Stromal cell of bone marrow (primary cell): ENCODE data around the gene IL3RA.

Experiments
- DNase-seq: peaks from one replicate; pipeline ENCODE4 v3.0.0-alpha.2; 2012; ENCODE audit warnings: low read depth

The IL3RA gene

DNA sequence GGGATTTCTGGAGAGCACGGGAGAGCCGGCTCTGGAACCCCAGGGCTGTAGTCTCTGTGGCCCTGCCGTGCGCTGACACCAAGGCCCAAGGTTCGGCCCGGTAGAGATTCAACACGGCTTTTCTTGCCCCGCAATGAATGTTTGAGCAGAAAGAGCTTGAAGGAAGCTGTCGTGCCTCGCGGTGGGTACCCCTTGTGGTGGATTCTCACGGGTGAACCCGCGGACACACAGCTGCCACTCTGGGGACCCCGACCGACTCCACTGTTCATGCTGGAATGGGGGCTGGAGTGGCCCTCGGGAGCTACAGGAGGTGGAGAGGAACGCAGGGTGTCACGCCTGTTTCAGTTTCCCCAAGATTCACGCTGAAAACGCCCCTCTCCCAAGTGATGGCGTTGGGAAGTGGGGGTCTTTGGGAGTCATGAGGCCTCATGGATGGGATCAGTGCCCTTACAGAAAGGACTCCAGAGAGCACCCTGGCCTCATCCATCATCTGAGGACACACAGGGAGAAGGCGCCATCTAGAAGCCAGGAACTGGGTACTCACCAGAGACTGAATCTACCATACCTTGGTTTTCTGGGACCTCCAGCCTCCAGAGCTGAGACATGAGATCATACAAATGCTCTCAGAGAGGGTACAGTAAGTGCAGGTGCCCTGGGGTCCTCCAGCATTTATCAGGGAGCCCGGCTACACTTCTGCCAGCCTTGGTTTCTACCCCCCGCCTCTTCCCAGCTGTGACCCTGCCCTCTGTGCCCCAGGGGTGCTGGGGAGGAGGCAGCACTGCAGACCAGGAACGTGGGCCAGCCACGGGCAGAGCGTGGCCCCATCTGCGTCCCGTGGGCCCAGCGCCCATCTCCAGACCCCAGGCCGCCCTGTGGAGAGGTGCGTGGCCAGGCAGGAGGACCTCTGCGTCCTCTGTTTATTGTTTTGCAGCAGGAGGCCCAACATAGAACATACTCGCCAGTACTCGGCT lies 49.0 kb downstream of the IL3RA start:
- DNase-seq = no peak

DNA sequence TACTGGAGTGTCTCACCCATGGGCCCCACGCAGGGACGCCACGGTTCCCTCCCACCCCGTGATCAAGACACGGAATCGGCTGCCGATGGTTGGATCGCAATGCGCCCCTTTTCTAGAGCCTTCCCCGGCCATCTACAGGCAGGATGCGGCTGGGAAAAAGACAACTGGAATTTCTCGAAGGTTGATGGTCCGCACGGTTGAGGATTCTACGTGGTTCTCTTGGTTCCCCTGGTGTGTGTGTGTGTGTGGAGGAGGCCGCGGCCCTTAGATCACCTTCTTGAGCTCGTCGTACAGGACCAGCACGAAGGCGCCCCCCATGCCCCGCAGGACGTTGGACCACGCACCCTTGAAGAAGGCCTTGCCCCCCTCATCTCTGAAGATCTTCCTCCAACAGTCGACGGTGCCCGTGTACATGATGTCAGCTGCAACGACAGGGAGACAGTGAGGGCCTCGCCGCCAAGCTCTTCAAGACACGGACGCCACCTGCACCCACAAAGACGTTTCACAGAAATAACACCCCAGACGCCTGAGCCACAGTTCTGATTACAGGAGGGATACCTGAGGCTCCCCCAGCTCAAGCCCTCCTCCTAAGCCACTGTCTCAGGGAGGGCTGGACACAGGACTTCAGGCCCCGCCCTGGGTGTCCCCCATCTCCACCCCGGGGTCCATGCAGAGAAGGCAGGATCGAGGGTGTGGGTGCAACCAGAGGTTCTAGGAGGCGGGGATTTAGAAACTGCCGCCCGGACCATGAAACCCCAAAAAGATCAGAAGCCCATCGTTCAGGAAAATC lies 49.9 kb downstream of the IL3RA start:
- DNase-seq = no peak

DNA sequence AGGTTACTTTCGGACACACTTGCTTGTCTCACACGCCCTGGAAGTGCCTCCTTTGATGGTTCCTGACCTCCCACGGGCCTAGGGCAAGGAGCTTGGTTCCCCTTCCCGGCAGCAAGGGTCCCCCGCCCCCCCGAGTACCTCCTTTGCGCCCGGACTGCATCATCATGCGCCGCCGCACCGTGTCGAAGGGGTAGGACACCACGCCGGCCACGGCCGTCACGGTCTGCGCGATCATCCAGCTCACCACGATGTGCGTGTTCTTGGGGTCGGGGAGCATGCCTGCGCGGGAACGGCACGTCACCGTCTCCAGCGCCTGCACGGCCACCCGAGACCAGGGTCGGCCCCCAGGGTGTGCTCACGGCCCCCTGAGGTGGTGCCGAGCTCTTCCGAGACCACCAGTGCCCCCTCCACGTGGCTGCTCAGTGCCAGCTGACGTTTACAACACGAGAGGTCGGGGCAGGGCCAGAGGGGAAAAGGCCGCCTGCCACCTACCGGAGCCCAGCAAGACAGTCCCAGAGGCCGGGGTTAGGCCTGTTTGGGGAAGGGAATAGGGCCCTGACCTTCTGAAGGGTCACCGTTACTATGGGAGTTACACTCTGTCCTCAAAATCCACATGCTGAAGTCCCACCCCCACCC lies 50.7 kb downstream of the IL3RA start:
- no peak for DNase-seq

DNA sequence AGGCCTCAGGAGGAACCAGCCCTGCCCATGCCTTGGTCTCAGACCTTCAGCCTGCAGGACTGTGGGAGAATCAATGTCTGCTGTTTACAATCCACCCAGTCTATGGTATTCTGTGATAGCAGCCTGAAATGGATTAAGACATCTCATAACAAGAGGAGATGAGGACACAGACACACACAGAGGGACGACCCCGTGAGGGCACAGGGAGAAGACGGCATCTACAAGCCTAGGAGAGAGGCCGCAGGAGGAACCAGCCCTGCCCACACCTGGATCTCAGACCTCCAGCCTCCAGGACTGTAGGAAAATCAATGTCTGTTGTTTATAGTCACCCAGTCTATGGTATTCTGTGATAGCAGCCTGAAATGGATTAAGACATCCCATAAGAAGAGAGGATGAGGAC lies 52.1 kb downstream of the IL3RA start:
- no peak for DNase-seq

DNA sequence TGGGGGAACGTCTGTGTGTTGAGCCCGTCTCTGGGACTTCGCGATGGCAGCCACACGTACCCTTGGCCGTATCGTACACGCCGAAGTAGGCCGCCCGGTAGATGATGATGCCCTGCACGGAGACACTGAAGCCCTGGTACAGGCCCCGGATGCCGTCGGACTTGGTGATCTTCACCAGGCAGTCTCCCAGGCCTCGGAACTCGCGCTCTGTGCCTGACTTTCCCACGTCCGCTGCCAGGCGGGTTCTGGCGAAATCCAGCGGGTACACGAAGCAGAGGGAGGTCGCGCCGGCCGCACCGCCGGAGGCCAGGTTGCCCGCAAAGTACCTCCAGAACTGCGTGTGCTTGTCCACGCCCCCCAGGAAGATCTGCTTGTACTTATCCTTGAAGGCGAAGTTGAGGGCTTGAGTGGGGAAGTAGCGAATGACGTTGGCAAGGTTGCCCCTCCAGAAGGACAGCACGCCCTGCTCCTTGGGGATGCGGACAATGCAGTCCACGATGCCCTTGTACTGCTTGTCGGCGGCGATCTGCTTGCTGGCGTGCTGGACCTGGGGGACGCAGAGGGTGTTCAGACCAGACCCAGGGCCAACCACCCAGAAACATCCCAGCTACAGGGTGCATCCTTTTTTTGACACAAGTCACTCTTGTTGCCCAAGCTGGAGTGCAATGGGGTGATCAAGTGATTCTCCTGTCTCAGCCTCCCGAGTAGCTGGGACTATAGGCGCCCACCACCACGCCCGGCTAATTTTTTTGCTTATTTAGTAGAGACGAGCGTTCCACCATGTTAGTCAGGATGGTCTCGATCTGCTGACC lies 52.8 kb downstream of the IL3RA start:
- DNase-seq = no peak

DNA sequence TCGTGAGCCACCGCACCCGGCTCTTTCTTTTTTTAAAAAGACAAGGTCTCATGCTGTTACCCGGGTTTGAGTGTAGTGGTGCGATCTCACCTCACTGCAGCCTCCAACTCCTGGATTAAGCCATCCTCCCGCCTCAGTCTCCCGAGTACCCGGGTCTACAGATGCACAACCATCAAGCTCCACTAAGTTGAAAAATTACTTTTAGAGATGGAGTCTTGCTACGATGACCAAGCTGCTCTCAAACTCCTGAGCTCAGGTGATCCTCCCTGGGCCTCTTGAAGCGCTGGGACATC lies 53.4 kb downstream of the IL3RA start:
- no peak for DNase-seq

DNA sequence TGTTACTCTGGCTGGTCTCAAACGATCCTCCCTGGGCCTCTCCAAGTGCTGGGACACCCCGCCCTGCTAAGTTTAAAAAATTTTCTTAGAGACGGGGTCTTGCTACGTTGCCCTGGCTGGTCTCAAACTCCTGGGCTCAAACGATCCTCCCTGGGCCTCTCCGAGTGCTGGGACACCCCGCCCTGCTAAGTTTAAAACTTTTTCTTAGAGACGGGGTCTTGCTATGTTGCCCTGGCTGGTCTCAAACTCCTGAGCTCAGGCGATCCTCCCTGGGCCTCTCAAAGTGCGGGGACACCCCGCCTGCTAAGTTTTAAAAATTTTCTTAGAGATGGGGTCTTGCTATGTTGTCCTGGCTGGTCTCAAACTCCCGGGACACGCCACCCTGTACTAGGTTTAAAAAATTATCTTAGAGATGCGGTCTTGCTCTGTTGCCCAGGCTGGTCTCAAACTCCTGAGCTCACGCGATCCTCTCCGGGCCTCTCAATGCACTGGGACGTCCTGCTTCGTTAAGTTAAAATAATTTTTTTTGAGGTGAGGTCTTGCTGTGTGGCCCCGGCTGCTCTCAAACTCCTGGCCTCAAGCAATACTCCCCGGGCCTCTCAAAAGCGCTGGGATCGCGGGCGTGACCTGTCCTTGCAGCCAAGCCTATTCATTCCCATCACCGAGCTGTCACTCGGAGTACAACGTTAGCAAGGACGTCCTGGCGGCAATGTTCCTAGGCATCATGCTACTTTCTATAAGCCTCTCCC lies 54.2 kb downstream of the IL3RA start:
- DNase-seq = no peak

DNA sequence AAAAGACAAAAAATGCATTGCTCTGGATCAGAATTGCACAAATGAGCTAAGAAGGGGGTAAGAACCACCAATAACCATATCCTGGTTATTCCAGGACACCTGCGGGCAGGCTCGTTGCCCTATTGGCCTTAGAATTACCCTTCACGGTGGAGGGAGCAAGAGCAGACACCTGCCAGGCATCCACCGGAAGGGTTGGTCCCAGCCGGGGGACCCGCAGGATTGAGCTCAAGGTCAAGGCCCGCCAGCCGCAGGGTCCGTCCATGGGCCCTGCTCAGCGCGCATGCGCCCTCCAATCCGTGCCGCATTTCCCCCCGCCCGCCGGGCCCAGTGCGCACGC lies 54.8 kb downstream of the IL3RA start:
- no peak for DNase-seq

DNA sequence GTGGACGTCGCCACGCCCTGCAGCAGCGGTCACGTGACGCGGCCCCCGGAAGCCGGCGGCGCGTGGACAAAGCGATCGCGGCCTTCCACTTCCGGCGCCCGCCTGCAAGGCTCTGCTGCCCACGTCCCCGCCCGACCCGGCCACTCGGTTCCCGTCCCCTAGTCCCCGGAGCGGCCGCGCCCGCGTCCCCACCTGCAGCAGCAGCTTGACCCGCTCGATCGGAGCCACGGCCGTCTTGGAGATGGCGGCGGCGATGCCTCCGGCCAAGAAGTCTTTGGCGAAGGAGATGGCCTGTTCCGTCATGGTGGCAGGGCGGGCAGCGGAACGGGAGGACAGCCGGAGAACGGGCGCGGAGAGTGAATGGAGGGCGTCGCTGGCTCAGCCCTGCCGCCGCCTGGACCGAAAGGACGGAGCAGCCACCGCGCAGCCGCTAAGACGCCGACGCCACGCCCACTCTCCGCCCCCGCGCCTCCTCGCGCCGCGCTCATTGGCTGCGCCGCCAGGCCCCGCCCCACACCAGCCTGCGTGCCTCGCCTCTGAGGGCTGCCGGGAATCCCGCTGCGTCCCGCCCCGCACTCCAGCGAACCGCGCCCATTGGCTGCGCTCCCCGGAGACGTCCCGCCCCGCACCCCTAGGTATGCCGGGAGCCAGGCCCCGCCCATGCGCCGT lies 55.3 kb downstream of the IL3RA start, which contains the start of gene SLC25A6:
TSS of gene SLC25A6 (minus strand) at position 407 of the 669 bp plus-strand sequence. CDS start at position 303, 104 bp downstream.
- DNase-seq = peak; percentile 92

DNA sequence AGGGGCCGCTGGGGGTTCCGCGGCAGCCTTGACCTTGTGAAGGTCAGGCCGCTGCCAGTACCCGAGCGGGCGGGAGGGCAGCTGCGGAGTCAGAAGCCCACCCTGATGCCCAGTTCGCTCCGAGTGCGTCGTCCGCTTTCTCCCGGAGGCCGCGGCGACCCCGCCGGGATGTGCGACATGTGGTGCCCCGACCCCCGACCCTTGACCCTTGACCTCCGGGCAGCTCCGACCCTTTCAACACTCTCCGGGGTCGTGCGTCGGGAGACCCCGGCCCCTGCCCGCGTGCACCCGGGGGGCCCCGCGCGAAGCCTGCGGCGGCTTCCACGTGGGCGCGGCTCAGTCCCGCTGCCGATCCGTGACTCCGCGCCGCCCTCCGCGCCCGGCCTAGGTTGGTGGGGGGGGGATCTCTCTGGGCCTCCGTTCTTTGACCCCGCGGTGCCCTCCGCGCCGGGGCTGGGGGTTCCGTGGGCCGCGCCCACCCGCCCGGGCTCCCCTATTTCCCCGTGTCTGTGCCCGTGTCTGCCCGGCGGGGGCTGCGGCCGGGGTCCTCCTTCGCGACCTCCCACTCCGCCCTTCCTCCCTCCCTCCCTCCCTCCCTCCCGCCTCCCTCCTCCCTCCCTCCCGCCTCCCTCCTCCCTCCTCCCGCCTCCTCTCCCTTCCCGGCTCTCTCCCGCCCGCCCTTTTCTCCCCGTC lies 55.9 kb downstream of the IL3RA start:
- DNase-seq = peak; percentile 54

DNA sequence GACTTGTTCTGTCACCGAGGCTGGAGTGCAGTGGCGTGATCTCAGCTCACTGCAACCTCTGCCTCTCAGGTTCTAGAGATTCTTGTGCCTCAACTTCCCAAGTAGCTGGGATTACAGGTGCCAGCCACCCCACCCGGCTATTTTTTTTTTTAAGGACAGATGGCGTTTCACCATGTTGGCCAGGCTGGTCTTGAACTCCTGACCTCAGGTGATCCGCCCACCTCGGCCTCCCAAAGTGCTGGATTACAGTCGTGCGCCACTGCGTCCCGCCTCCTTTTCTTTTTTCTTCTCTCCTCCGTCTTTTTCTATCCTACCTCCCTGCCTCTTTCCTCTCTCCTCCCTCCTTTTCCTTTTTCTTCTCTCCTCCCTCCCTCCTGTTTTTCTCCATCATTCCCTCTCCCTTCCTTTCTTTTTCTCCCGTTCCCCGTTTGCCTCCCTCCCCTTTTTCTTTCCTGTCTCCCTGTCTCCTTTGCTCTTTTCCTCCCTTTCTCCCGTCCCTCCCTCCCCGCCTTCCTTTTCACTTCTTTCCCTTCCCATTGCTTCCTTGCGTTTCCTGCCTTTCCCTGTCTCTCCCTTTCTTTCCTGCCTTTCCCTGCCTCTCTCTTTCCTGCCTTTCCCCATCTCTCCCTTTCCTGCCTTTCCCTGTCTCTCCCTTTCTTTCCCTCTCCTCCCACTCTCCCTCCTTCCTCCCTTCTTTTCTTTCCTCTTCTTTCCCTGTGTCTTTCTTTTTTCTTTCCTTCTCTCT lies 57.5 kb downstream of the IL3RA start:
- DNase-seq = no peak

DNA sequence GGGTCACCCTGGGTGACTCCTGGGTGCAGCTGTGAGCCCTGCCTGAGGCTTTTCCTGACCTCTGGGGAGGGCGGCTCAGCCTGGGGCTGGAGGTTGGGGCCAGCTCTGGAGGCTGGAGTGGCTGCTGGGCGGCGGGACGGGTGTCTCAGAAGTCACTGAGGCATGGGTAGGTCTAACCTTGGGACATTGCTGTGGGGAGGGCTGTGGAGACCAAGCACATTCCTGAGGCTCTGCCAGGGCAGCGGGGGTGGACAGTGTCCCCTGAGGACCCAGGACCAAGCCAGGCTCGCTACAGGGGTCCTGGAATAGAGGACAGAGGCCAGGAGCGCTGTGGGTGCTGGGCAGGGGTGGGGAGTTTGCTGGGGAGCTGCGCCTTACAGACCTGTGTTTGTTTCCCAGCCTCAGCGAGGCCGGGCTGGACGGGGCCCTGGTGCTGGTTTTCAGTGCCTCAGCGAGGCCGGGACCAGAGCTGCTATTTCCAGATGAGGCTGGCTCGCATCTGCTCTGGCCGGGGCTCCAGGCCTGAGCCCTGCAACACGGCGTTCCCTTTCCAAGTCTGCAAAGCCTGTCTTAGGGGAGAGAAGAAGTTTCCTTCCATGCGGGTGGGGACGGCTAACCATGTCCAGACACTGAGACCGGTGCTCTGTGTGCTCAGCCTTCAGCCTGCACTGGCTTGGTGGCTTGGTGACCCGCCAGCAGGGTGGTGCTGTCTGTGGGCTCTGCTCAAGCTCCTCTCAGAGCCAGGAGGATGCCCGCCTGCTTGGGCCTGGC lies 58.3 kb downstream of the IL3RA start:
- DNase-seq = no peak

DNA sequence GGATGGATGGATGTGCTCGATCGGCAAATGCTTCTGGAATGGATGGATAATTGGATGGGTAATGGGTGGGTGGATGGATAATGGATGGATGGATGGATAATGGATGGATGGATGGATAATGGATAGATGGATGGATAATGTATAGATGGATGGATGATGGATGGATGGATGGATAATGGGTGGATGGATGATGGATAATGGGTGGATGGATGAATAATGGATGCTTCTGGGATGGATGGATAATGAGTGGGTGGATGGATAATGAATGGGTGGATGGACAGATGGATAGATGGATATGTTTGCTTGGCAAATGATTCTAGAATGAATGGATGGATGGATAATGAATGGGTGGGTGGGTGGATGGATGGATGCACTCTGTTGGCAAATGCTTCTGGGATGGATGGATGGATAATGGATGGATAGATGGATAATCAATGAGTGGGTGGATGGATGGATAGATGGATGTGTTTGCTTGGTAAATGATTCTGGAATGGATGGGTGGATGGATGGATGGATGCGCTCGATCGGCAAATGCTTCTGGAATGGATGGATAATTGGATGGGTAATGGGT lies 59.1 kb downstream of the IL3RA start:
- DNase-seq = no peak

DNA sequence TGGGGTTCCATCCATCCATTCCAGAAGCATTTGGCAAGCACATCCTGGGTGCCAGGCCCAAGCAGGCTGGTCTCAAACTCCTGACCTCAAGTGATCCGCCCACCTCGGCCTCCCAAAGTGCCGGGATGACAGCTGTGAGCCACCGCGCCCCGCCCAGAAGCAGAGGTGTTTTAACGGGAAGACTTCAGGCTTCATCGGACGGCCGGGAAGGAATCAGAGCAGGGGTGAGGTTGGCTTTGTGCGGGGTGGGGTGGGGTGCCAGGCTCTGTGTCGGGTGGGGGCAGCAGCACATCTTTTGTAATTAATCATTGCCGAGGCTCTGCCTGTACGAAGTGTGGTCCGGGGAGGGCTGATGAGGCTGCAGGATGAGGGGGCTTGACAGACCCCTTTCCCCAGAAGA lies 60.4 kb downstream of the IL3RA start:
- DNase-seq = no peak

DNA sequence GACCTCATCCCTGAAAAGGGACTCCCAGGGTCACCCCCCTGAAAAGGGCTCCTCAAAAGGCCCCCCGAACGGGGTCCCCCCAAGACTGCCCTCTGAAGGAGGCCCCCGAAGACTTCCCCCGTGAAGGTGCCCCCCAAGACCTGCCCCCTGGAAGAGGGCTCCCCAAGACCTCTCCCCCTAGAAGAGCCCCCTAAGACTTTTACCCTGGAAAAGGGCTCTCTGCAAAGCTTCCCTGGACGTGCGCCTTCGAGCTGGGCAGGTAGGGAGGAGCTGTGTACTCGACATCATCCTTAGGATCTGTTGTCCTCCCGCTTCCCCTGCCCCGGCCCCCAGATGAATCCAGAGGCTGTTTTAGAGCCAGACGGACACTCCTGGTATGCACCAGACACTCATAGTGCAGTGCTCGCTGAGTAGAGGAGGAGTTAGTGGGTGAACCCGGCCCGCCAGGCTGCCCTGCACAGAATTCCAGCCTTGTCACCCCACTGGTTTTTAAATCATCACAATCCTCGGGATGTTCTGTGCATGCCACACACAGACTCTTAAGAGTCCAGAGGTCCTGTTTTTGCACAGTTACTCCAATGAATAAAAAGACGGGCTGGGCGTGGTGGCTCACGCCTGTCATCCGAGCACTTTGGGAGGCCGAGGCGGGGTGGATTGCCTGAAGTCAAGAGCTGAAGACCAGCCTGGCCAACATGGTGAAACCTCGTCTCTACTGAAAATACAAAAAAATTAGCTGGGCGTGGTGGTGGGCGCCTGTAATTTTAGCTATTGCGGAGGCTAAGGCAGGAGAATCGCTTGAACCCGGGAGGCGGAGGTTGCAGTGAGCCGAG lies 61.1 kb downstream of the IL3RA start:
- no peak for DNase-seq

DNA sequence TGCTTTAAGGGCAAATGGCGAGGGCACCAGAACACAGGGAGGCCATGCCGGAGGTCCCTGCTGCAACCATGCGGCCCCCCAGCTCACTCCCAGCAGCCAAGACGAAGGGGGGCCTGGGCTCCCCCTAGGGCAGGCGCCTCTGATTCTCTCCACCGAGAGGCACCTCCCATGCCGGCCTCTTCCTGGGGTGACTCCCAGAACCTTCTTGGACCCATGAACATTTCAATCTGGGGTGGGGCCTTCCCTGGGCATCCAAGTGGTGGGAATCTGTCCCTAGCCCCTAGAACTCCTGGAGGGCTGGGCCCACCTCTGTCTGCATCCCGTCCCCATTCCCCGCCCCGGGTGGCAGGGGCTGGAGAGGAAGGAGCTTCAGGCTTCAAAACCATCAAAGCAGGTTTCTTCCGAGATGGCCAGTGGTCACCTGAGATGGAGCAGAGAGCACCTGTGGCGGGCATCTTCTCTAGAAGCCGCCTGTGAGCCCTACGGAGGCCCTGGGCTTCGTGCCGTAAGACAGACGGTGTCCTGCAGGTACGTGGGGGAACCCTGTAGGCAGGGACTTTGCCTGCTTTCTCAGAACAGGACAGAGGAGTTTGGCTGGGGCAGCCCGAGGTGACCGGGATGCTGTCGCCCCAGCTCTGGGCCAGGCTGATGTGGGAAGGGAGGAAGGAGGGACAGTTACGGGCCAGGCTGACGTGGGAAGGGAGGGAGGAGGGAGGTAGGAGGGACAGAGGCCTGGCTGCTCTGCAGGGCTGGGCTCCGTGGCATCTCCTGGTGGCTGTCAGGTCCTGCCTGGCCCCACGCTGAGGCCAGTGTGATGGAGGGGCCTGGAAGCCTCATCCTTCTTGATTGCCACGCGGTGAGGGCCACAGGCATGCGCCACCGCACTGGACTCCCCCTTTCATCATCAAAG lies 62.1 kb downstream of the IL3RA start:
- no peak for DNase-seq
